Choroid plexus epithelial cell (primary cell): ENCODE measurements around the gene LRRC38.

ENCODE experiments used
- DNase-seq: peaks from one replicate; pipeline ENCODE4 v3.0.0-alpha.2; 2010; ENCODE audit warnings: low read depth
- H3K4me3 ChIP-seq: 2 replicates; pipeline ENCODE4 v1.5.1; 2011; ENCODE audit warnings: low read depth, mild to moderate bottlenecking, control low read depth, low read length, moderate library complexity
- CTCF ChIP-seq: conservative IDR thresholded peaks from 2 replicates; pipeline ENCODE4 v1.5.1; 2011; ENCODE audit warnings: low read depth, mild to moderate bottlenecking, control low read depth, inconsistent platforms, low read length, moderate library complexity

Gene LRRC38

GRCh38 chr1:13494025-13494424 is 19.8 kb downstream of the LRRC38 start:
- H3K4me3 ChIP-seq = no peak overlapping the region
- no peak for TF ChIP-seq CTCF
- DNase-seq = no peak

GRCh38 chr1:13492711-13493110 is 21.1 kb downstream of the LRRC38 start:
- DNase-seq = no peak
- no peak for TF ChIP-seq CTCF
- no peak overlapping the region for H3K4me3 ChIP-seq

- H3K4me3 ChIP-seq = no peak overlapping the region
- TF ChIP-seq CTCF = no peak
- no peak for DNase-seq
Measured at GRCh38 chr1:13487957-13488356, 25.8 kb downstream of the LRRC38 start.

GRCh38 chr1:13487143-13487868 is 26.5 kb downstream of the LRRC38 start:
- DNase-seq = no peak
- TF ChIP-seq CTCF = no peak

GRCh38 chr1:13483946-13484345 is 29.9 kb downstream of the LRRC38 start:
- no peak overlapping the region for H3K4me3 ChIP-seq
- TF ChIP-seq CTCF = no peak
- no peak for DNase-seq

More at GRCh38 chr1:13487143-13487868, 26.5 kb downstream of the LRRC38 start:
- H3K4me3 ChIP-seq = no peak overlapping the region

GRCh38 chr1:13482600-13482999 is 31.2 kb downstream of the LRRC38 start:
- no peak overlapping the region for H3K4me3 ChIP-seq

More at GRCh38 chr1:13482600-13482999, 31.2 kb downstream of the LRRC38 start:
- no peak for DNase-seq
- no peak for TF ChIP-seq CTCF
